Measurements from ENCODE around the gene GNG12.
"Not testable (repeated sequence)": the region's sequence is repeated elsewhere in the genome, so short reads cannot be mapped to it uniquely, and the experiment has no call there.

Gene GNG12

GRCh38 chr1:67731322-67731721 is 101.9 kb downstream of the GNG12 start:
- ChIA-PET CTCF (no interaction called here), POLR2A (ENCODE audit: low non-redundant PET) (no interaction called here)
- TF ChIP-seq CTCF (conservative IDR thresholded peaks at IDR 0.05; ENCODE audit: low read depth) = no peak
- DNase-seq (ENCODE audit: low spot score) = no peak
- no peak overlapping the region for H3K27ac ChIP-seq

DNA sequence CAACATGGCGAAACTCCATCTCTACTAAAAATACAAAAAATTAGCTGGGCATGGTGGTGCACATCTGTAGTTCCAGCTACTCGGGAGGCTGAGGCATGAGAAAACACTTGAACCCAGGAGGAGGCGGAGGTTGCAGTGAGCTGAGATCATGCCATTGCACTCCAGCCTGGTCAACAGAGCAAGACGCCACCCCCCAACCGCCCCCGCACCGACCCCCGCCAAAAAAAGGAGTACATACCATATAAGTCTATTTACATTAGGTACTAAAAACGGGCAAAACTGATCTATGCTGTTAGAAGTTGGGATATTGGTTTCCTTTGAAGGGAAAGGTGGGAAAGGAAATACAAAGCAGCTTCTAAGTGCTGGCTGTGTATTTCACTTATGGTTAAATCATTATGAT is 103.0 kb downstream of the GNG12 start:
- POLR2A ChIA-PET (ENCODE audit: low non-redundant PET); H3K27ac ChIP-seq; DNase-seq (ENCODE audit: low spot score): not testable (repeated sequence)
- CTCF ChIA-PET = interaction anchor here (0.7 to 1.0 kb wide), 2 partner anchors 169 to 178 kb away, joined by 3 to 4 read pairs; no protein-coding TSS in a partner anchor

- no peak overlapping the region for H3K27ac ChIP-seq
- DNase-seq (ENCODE audit: low spot score) = no peak
- CTCF ChIA-PET = interaction anchor here (0.6 to 1.0 kb wide), 2 partner anchors 169 to 207 kb away, joined by 3 read pairs; no protein-coding TSS in a partner anchor
- POLR2A ChIA-PET (ENCODE audit: low non-redundant PET) = no interaction called here
- TF ChIP-seq CTCF (conservative IDR thresholded peaks at IDR 0.05; ENCODE audit: low read depth) = no peak
Measured at GRCh38 chr1:67729872-67730271, 103.4 kb downstream of the GNG12 start.

DNA sequence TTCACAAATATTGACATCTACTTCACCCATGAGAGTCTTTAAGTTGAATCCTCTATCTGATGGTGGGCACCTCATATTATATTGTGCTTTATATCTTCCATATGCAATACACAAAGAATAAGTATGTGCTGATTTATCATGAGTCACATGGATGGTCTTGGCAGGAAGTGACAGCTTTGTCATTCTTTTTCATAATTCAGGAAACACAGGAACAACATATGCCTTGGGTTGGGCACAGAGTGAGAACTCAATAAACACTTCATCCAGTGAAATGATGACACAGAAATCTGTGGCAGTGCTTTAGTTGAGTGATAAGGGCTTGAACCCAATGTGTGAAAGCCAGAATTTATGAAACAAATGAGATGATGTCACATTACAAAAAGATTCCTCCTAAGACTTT is 107.0 kb downstream of the GNG12 start:
- TF ChIP-seq CTCF (conservative IDR thresholded peaks at IDR 0.05; ENCODE audit: low read depth) = no peak
- CTCF ChIA-PET = no interaction called here
- no peak overlapping the region for H3K27ac ChIP-seq
- no peak for DNase-seq (ENCODE audit: low spot score)
- POLR2A ChIA-PET (ENCODE audit: low non-redundant PET) = no interaction called here

GRCh38 chr1:67724928-67725560 is 108.2 kb downstream of the GNG12 start:
- H3K27ac ChIP-seq = peak overlapping the region; percentile 84
- TF ChIP-seq CTCF (conservative IDR thresholded peaks at IDR 0.05; ENCODE audit: low read depth) = no peak
- POLR2A ChIA-PET (ENCODE audit: low non-redundant PET) = interaction anchor here (0.7 kb wide), 1 partner anchor 40 kb away, joined by 3 read pairs; the partner anchor contains the start of gene GADD45A
- DNase-seq (ENCODE audit: low spot score) = no peak
- CTCF ChIA-PET = interaction anchor here (0.6 kb wide), 2 partner anchors 80 to 371 kb away, joined by 3 read pairs; no protein-coding TSS in a partner anchor

GRCh38 chr1:67723620-67724019 is 109.6 kb downstream of the GNG12 start:
- ChIA-PET POLR2A (ENCODE audit: low non-redundant PET) (no interaction called here), CTCF (no interaction called here)
- TF ChIP-seq CTCF (conservative IDR thresholded peaks at IDR 0.05; ENCODE audit: low read depth) = no peak
- H3K27ac ChIP-seq = no peak overlapping the region
- peak; percentile 75 for DNase-seq (ENCODE audit: low spot score)

GRCh38 chr1:67723126-67723525 is 110.1 kb downstream of the GNG12 start:
- DNase-seq (ENCODE audit: low spot score) = no peak
- ChIA-PET POLR2A (ENCODE audit: low non-redundant PET) (no interaction called here), CTCF (no interaction called here)
- no peak for TF ChIP-seq CTCF (conservative IDR thresholded peaks at IDR 0.05; ENCODE audit: low read depth)
- H3K27ac ChIP-seq = no peak overlapping the region

Data from RWPE1 (cell line).